Measurements from ENCODE around the gene TAF11L6.
"Not testable (repeated sequence)": the region's sequence is repeated elsewhere in the genome, so short reads cannot be mapped to it uniquely, and the experiment has no call there.

TAF11L6 gene

DNA sequence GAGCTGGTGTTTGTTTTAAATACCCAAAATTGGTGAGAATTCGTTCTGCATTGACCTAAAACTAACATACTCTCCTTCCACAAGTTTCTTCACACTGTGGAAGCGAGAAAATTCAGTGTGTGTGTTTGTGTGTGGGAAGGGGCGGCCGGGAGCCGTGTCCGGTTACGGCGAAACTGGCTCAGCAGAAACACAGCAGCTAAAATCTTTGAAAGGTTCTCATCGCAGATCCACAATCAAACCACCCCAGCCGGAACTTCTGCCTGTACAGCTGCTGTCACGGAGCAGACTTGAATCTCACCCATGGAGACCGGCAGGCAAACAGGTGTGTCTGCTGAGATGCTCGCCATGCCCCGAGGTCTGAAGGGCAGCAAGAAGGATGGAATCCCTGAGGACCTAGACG, at the start of gene TAF11L6:
TAF11L6 (plus strand) TSS at position 301 of the 400 bp plus-strand sequence.
- DNase-seq (ENCODE audit: low spot score); in situ Hi-C loops (cut with MboI; ENCODE audit: low sequenced_read_pairs, unreplicated experiment): not testable (repeated sequence)

DNA sequence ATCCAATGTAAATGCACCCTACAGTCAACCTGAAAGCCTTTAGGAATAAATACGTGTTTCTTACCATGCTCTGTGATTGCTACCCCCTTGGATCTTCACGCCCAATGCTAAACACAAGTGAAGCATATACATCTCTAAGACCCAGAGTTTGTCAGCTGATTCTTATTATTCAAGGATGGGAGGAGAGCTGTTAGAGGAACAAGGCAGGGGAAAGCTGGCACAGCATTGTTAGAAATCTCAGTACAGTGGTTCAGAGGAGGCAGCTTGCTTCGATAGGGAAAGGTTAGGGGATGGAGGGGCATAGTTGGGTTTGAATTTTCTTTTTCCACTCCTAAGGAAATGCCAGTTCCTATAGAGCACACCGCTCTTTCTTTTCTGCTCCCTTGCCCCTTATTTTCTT, 47.1 kb upstream of the TAF11L6 start:
- no peak for DNase-seq (ENCODE audit: low spot score)
- in situ Hi-C loops (cut with MboI; ENCODE audit: low sequenced_read_pairs, unreplicated experiment): no loop called here
- TF ChIP-seq, protein P1, sequence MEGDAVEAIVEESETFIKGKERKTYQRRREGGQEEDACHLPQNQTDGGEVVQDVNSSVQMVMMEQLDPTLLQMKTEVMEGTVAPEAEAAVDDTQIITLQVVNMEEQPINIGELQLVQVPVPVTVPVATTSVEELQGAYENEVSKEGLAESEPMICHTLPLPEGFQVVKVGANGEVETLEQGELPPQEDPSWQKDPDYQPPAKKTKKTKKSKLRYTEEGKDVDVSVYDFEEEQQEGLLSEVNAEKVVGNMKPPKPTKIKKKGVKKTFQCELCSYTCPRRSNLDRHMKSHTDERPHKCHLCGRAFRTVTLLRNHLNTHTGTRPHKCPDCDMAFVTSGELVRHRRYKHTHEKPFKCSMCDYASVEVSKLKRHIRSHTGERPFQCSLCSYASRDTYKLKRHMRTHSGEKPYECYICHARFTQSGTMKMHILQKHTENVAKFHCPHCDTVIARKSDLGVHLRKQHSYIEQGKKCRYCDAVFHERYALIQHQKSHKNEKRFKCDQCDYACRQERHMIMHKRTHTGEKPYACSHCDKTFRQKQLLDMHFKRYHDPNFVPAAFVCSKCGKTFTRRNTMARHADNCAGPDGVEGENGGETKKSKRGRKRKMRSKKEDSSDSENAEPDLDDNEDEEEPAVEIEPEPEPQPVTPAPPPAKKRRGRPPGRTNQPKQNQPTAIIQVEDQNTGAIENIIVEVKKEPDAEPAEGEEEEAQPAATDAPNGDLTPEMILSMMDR (IDR thresholded peaks at IDR 0.05; ENCODE audit: borderline replicate concordance, control extremely low read depth, extremely low read depth, insufficient read depth, missing control alignments): no peak

DNA sequence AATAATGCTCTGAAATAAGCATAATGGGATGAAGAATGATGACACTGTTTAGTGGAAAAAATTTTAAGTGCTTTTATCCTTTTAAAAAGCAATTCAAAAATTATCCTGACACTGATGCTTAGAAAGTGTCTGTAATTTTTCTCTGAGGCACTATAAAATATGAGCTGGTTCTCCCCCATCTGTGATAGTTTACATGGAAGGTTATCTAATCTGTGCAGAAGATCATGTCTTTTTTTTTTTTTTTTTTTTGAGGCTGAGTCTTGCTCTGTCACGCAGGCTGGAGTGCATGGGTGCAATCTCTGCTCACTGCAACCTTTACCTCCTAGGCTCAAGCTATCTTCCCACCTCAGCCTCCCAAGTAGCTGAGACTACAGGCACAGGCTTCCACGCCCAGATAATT, 45.7 kb upstream of the TAF11L6 start:
- no peak for DNase-seq (ENCODE audit: low spot score)
- in situ Hi-C loops (cut with MboI; ENCODE audit: low sequenced_read_pairs, unreplicated experiment): no loop called here
- TF ChIP-seq, protein P1 (IDR thresholded peaks at IDR 0.05; ENCODE audit: borderline replicate concordance, control extremely low read depth, extremely low read depth, insufficient read depth, missing control alignments): no peak

DNA sequence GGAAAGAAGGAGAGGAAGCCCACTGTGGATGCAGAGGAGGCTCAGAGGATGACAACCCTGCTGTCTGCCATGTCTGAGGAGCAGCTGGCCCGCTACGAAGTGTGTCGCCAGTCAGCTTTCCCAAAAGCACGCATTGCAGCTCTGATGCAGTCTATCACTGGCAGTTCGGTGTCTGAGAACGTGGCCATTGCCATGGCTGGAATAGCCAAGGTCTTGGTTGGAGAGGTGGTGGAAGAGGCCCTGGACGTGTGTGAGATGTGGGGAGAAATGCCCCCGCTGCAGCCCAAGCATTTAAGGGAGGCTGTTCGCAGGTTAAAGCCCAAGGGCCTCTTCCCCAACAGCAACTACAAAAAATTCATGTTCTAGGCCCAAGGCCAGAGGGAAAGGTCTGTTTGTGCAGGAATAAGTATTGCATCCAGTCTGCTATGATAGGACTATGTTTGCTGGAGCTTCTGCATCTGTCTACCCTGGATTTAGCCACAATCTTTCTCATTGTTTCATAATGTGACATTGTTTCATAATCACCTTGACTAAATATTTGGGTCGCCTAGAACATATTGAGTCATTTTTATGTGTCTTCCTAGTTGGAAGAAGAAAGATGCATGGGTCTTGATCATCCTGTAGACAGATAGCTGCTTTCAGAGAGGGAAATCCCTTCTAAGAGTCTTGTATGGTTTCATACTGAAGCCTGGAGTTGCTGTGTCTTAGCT, 41.9 kb upstream of the TAF11L6 start:
- DNase-seq (ENCODE audit: low spot score); in situ Hi-C loops (cut with MboI; ENCODE audit: low sequenced_read_pairs, unreplicated experiment): not testable (repeated sequence)

DNA sequence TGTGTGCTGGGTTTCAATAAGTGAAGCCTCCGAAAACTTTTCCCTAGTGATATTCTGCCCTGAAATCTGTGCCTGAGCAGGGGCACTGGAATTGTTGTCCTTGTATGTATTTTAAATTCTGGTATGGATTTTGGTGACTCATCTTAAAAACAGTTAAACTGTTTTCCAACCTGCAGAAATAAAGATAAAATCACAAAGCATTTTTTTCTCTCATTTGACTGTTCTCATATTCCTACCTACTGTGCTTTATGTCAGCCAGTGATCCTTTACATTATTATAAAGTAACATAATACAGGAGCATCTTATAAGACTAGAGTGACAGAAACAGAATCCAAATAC, 41.3 kb upstream of the TAF11L6 start:
- no peak for DNase-seq (ENCODE audit: low spot score)
- TF ChIP-seq, protein P1 (IDR thresholded peaks at IDR 0.05; ENCODE audit: borderline replicate concordance, control extremely low read depth, extremely low read depth, insufficient read depth, missing control alignments): no peak
- in situ Hi-C loops (cut with MboI; ENCODE audit: low sequenced_read_pairs, unreplicated experiment): no loop called here

DNA sequence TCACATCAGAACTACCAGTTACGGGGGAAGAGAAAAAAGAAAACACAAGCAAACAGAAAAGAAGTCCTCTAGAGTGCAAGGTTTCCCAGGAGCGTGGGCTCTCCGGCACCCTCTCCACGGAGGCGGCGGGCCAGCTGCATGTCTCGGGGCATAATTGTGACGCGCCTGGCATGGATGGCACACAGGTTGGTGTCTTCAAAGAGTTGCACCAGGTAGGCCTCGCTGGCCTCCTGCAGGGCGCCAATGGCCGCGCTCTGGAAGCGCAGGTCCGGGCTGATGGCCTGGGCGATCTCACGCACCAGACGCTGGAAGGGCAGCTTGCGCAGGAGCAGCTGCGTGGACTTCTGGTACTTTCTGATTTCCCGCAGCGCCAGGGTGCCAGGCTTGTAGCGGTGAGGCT, 37.2 kb upstream of the TAF11L6 start:
- in situ Hi-C loops (cut with MboI; ENCODE audit: low sequenced_read_pairs, unreplicated experiment); DNase-seq (ENCODE audit: low spot score): not testable (repeated sequence)

DNA sequence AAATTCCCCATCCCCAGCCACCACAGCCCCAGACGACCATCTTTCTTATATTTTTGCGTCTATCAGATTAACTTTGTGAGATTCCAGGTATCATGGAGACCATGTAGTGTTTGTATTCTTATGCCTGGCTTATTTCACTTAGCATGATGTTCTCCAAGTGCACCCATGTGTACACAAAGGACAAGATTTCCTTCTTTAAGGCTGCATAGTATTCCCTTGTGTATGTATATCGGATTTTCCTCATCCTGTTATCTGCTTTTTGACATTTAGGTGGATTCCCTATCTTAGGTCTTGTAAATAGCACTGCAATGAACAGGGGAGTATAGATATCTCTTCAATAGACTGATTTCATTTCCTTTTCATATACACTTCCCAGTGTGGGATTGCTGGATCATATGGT, 35.7 kb upstream of the TAF11L6 start:
- DNase-seq (ENCODE audit: low spot score): no peak
- in situ Hi-C loops (cut with MboI; ENCODE audit: low sequenced_read_pairs, unreplicated experiment): no loop called here
- TF ChIP-seq, protein P1 (IDR thresholded peaks at IDR 0.05; ENCODE audit: borderline replicate concordance, control extremely low read depth, extremely low read depth, insufficient read depth, missing control alignments): no peak

DNA sequence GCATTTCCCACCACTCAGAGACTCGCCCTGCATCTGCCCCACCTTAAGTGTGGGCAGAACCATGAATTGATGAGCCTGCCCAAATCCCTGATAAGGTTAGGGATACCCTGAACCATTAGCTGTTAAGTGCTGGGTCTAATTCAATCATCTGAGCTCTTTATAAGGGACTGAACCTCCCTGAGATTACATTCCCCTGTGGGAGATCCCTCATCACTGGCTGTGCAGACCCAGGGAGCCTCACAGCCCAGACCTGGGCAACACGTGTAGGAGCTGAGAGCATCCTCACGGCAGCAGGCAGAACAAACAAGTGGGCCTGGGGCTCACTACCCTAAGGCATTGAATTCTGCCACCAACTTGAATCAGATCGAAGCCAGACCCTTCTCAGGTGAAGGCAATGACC, 31.0 kb upstream of the TAF11L6 start:
- in situ Hi-C loops (cut with MboI; ENCODE audit: low sequenced_read_pairs, unreplicated experiment): no loop called here
- no peak for DNase-seq (ENCODE audit: low spot score)
- TF ChIP-seq, protein P1 (IDR thresholded peaks at IDR 0.05; ENCODE audit: borderline replicate concordance, control extremely low read depth, extremely low read depth, insufficient read depth, missing control alignments): no peak

DNA sequence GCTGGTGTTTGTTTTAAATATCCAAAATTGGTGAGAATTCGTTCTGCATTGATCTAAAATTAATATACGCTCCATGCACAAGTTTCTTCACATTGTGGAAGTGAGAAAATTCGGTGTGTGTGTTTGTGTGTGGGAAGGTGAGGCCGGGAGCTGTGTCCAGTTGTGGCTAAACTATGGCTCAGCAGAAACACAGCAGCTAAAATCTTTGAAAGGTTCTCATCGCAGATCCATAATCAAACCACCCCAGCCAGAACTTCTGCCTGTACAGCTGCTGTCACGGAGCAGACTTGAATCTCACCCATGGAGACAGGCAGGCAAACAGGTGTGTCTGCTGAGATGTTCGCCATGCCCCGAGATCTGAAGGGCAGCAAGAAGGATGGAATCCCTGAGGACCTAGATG, 30.5 kb upstream of the TAF11L6 start, which contains the start of gene TAF11L2:
TAF11L2 (plus strand) TSS at position 301 of the 400 bp plus-strand sequence.
- in situ Hi-C loops (cut with MboI; ENCODE audit: low sequenced_read_pairs, unreplicated experiment): not testable (repeated sequence)

More for the DNA sequence above, 30.5 kb upstream of the TAF11L6 start, which contains the start of gene TAF11L2:
- DNase-seq (ENCODE audit: low spot score): not testable (repeated sequence)
